Activated naive CD8-positive, alpha-beta T cell treated with anti-CD3 and anti-CD28 coated beads, Interleukin-2, amount 50 U/mL, for 24 hours (primary cell): ENCODE measurements around the gene LSMEM2.

Experiments
- ATAC-seq: fragments of 150-1000 bp; cut with Tn5 transposase; one replicate; pipeline ENCODE4 v1.10.0; 2021
- DNase-seq: peaks from one replicate; pipeline ENCODE4 v3.0.0; 2021
- H3K27ac Mint-ChIP-seq: one replicate; pipeline ENCODE4 v1.8.0; 2021; ENCODE audit warnings: mild to moderate bottlenecking, mixed read lengths
- H3K27me3 Mint-ChIP-seq: one replicate; pipeline ENCODE4 v1.8.0; 2021; ENCODE audit warnings: mixed read lengths
- H3K36me3 Mint-ChIP-seq: one replicate; pipeline ENCODE4 v1.8.0; 2021; ENCODE audit warnings: low read depth, mixed read lengths
- H3K4me1 Mint-ChIP-seq: one replicate; pipeline ENCODE4 v1.8.0; 2021; ENCODE audit warnings: mixed read lengths
- H3K4me3 Mint-ChIP-seq: one replicate; pipeline ENCODE4 v1.8.0; 2021; ENCODE audit warnings: mild to moderate bottlenecking, moderate library complexity, mixed read lengths
- H3K9me3 Mint-ChIP-seq: one replicate; pipeline ENCODE4 v1.8.0; 2021; ENCODE audit warnings: mixed read lengths

The LSMEM2 gene

GRCh38 chr3:50333744-50334328, 54.9 kb downstream of the LSMEM2 start:
- peak overlapping the region; percentile 60 for H3K4me3 Mint-ChIP-seq
- DNase-seq (no peak), ATAC-seq (no peak)
- no peaks in the 10 kb centered on the region for H3K9me3 Mint-ChIP-seq
- H3K27ac Mint-ChIP-seq = peak overlapping the region; percentile 98
- H3K4me1 Mint-ChIP-seq = peaks cover 41% of the 10 kb centered on the region
- H3K36me3 Mint-ChIP-seq = peaks cover 61% of the 10 kb centered on the region
- no peaks in the 10 kb centered on the region for H3K27me3 Mint-ChIP-seq

- no peak for DNase-seq
- Mint-ChIP-seq H3K4me1 (peaks cover 47% of the 10 kb centered on the region), H3K4me3 (peak overlapping the region; percentile 60), H3K27me3 (no peaks in the 10 kb centered on the region), H3K9me3 (no peaks in the 10 kb centered on the region), H3K27ac (peak overlapping the region; percentile 98), H3K36me3 (peaks cover 66% of the 10 kb centered on the region)
- no peak for ATAC-seq
Observed at GRCh38 chr3:50334339-50335075, 55.6 kb downstream of the LSMEM2 start.

- Mint-ChIP-seq H3K27me3 (no peaks in the 10 kb centered on the region), H3K36me3 (peaks cover 56% of the 10 kb centered on the region), H3K27ac (peak overlapping the region; percentile 98), H3K9me3 (no peaks in the 10 kb centered on the region), H3K4me1 (peaks cover 60% of the 10 kb centered on the region), H3K4me3 (peak overlapping the region; percentile 98)
- DNase-seq (no peak), ATAC-seq (peak; percentile 21)
Observed at GRCh38 chr3:50336452-50337174, 57.7 kb downstream of the LSMEM2 start.

- peak; percentile 98 for DNase-seq
- Mint-ChIP-seq H3K36me3 (peaks cover 54% of the 10 kb centered on the region), H3K27me3 (no peaks in the 10 kb centered on the region), H3K27ac (peak overlapping the region; percentile 98), H3K9me3 (no peaks in the 10 kb centered on the region), H3K4me3 (peak overlapping the region; percentile 98), H3K4me1 (peaks cover 64% of the 10 kb centered on the region)
- peak; percentile 70 for ATAC-seq
Observed at GRCh38 chr3:50337175-50337861, 58.4 kb downstream of the LSMEM2 start.
